Measurements from ENCODE around the gene INHA.
A peak's percentile ranks its signal among the peaks of the same experiment; 100 is the strongest.

Gene INHA

DNA sequence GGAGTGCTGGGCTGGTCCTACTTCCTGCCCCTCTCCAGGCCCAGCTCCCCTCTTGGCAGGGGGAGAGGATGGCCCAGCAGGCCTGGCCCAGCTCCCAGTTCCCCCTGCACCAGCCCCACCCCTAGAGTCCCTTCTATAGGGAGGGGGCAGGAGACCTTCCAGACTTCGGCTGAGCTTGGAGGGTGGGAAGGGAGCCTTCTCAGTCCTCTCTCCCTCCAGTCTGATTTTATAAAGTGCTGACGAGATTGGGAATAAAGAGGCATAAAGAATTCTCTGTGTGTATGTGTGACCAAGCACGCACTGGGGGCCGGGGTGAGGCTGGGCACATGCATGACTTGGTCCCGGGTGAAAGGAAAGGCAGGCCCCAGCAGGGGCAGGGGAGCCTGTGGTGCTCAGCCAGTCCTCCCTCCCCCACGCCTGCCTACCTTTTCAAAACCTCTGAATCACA lies 33.6 kb upstream of the INHA start:
- no CpG with 5 or more reads among the region's 6 CpGs for WGBS, 2 donors (ENCODE audit: extremely low coverage in 2 of 2, insufficient read length in 2 of 2, insufficient replicate concordance in 1 of 2)

DNA sequence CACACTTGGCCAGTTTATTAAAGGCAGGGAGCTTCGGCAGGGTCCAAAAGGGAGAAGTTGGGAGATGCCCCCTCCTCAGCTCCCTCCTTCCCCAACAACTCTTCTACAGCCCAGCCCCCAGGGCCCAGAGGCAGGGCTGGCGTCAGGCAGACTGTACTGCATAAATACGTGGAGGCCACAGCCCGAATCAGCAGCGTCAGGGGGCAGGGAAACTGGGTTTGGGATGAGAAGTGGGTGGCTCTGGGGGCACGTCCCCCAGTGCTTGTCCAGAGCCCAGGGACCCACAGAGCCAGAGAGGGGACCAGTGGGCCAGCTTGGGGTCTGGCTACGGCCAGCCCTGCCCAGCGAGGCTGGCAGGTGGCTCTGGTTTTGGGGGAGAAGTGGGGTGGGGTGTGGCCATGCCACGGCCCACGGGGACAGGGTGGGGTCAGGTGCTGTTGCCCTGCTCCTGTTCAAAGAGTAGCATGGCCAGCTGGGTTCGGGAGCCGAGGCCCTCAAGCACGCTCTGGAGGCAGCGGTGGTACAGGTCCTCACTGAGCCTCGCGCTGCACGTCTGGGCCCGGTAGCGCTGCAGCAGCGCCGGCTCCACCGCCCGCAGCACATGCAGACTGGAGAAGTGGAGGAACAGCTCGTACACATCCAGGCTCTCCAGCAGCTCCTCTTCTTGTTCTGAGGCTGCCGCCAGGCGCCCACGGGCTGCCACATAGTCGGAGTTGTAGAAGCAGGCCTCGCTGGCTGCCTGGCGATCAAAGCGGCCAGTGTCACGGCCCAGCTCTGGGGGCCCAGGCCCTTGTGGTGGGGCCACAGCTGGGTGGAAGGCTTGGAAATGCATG lies 32.9 kb upstream of the INHA start:
- no peak overlapping the region for H4K91ac ChIP-seq (ENCODE audit: low read depth, low read length, poor library complexity)
- H3K23ac ChIP-seq (ENCODE audit: low read depth, low read length, poor library complexity), result peak overlapping the region; percentile 4
- H3K9me3 ChIP-seq (replicated peaks in 1 of 2; ENCODE audit: control insufficient read depth in 2 of 2, insufficient read depth in 1 of 2, low read depth in 1 of 2, low read length in 2 of 2), result no peaks in the 10 kb centered on the region
- H2BK15ac ChIP-seq (ENCODE audit: low read length), result peak overlapping the region; percentile 4
- H3K4ac ChIP-seq (ENCODE audit: low read length), result no peak overlapping the region
- no peak overlapping the region for H2AFZ ChIP-seq (ENCODE audit: low read length)
- H2BK120ac ChIP-seq (ENCODE audit: low read depth, low read length), result peak overlapping the region; percentile 83
- H3K27me3 ChIP-seq (ENCODE audit: control insufficient read depth in 3 of 3, insufficient read depth in 3 of 3, low read depth in 1 of 3, low read length in 3 of 3), result peaks cover 0 to 11% (median 8%) of the 10 kb centered on the region in 3 experiments
- WGBS, 2 donors (ENCODE audit: extremely low coverage in 2 of 2, insufficient read length in 2 of 2, insufficient replicate concordance in 1 of 2), result no CpG with 5 or more reads among the region's 32 CpGs
- peaks cover 13 to 32% of the 10 kb centered on the region in 2 donors for H3K36me3 ChIP-seq (replicated peaks in 1 of 2; ENCODE audit: control insufficient read depth in 2 of 2, insufficient read depth in 2 of 2, low read length in 2 of 2)
- no peak overlapping the region for H3K4me2 ChIP-seq (ENCODE audit: insufficient read depth, low read length, poor library complexity, severe bottlenecking)
- H4K8ac ChIP-seq (ENCODE audit: low read depth, low read length), result no peak overlapping the region
- H3K18ac ChIP-seq (ENCODE audit: low read length), result peak overlapping the region; percentile 41
- H3K14ac ChIP-seq (ENCODE audit: low read length), result peak overlapping the region; percentile 6
- H2AK5ac ChIP-seq (ENCODE audit: low read depth, low read length), result no peak overlapping the region
- peaks cover 19 to 23% of the 10 kb centered on the region in 2 donors for H3K4me1 ChIP-seq (ENCODE audit: control insufficient read depth in 2 of 2, insufficient read depth in 1 of 2, low read depth in 1 of 2, low read length in 2 of 2)
- H3K27ac ChIP-seq (replicated peaks; ENCODE audit: low read length), result no peak overlapping the region
- peaks cover 2% of the 10 kb centered on the region for H3K79me1 ChIP-seq (ENCODE audit: low read depth, low read length)
- peak overlapping the region; percentile 89 for H2BK12ac ChIP-seq (ENCODE audit: low read length)
- DNase-seq (ENCODE audit: low spot score), result no peak
- no peak overlapping the region for H2BK5ac ChIP-seq (ENCODE audit: low read length)
- no peak overlapping the region for H3K9ac ChIP-seq (ENCODE audit: low read depth, low read length, poor library complexity)
- H3K4me3 ChIP-seq (ENCODE audit: low read length in 2 of 2), result no peak overlapping the region

More for the DNA sequence above, 33.6 kb upstream of the INHA start:
- H3K4me1 ChIP-seq (ENCODE audit: control insufficient read depth in 2 of 2, insufficient read depth in 1 of 2, low read depth in 1 of 2, low read length in 2 of 2), result peaks cover 19 to 23% of the 10 kb centered on the region in 2 donors
- no peak overlapping the region for H2AFZ ChIP-seq (ENCODE audit: low read length)
- H3K23ac ChIP-seq (ENCODE audit: low read depth, low read length, poor library complexity), result no peak overlapping the region
- peak overlapping the region; percentile 70 for H3K4ac ChIP-seq (ENCODE audit: low read length)
- H3K18ac ChIP-seq (ENCODE audit: low read length), result peak overlapping the region; percentile 73
- H3K79me1 ChIP-seq (ENCODE audit: low read depth, low read length), result peaks cover 2% of the 10 kb centered on the region
- H3K9me3 ChIP-seq (replicated peaks in 1 of 2; ENCODE audit: control insufficient read depth in 2 of 2, insufficient read depth in 1 of 2, low read depth in 1 of 2, low read length in 2 of 2), result no peaks in the 10 kb centered on the region
- H3K14ac ChIP-seq (ENCODE audit: low read length), result no peak overlapping the region
- peaks cover 0 to 15% (median 11%) of the 10 kb centered on the region in 3 experiments for H3K27me3 ChIP-seq (ENCODE audit: control insufficient read depth in 3 of 3, insufficient read depth in 3 of 3, low read depth in 1 of 3, low read length in 3 of 3)
- no peak overlapping the region for H2BK15ac ChIP-seq (ENCODE audit: low read length)
- no peak overlapping the region for H3K4me2 ChIP-seq (ENCODE audit: insufficient read depth, low read length, poor library complexity, severe bottlenecking)
- H3K9ac ChIP-seq (ENCODE audit: low read depth, low read length, poor library complexity), result peak overlapping the region; percentile 56
- H3K27ac ChIP-seq (replicated peaks; ENCODE audit: low read length), result no peak overlapping the region
- no peak for DNase-seq (ENCODE audit: low spot score)
- peak overlapping the region; percentile 17 for H2BK12ac ChIP-seq (ENCODE audit: low read length)
- H3K4me3 ChIP-seq (ENCODE audit: low read length in 2 of 2), result no peak overlapping the region
- peak overlapping the region; percentile 83 for H2BK120ac ChIP-seq (ENCODE audit: low read depth, low read length)
- no peak overlapping the region for H4K91ac ChIP-seq (ENCODE audit: low read depth, low read length, poor library complexity)
- no peak overlapping the region for H2BK5ac ChIP-seq (ENCODE audit: low read length)
- H2AK5ac ChIP-seq (ENCODE audit: low read depth, low read length), result peak overlapping the region; percentile 96
- peaks cover 13 to 32% of the 10 kb centered on the region in 2 donors for H3K36me3 ChIP-seq (replicated peaks in 1 of 2; ENCODE audit: control insufficient read depth in 2 of 2, insufficient read depth in 2 of 2, low read length in 2 of 2)
- H4K8ac ChIP-seq (ENCODE audit: low read depth, low read length), result peak overlapping the region; percentile 9

- Histone ChIP-seq H3K14ac (ENCODE audit: low read length) (no peak overlapping the region), H4K91ac (ENCODE audit: low read depth, low read length, poor library complexity) (no peak overlapping the region), H3K4me2 (ENCODE audit: insufficient read depth, low read length, poor library complexity, severe bottlenecking) (no peak overlapping the region), H3K27ac (replicated peaks; ENCODE audit: low read length) (no peak overlapping the region), H2BK12ac (ENCODE audit: low read length) (peak overlapping the region; percentile 22), H2AFZ (ENCODE audit: low read length) (no peak overlapping the region), H2AK5ac (ENCODE audit: low read depth, low read length) (peak overlapping the region; percentile 63), H2BK5ac (ENCODE audit: low read length) (peak overlapping the region; percentile 39), H3K4me3 (ENCODE audit: low read length in 2 of 2) (no peak overlapping the region), H2BK120ac (ENCODE audit: low read depth, low read length) (no peak overlapping the region), H3K79me1 (ENCODE audit: low read depth, low read length) (peaks cover 4% of the 10 kb centered on the region), H4K8ac (ENCODE audit: low read depth, low read length) (no peak overlapping the region), H3K23ac (ENCODE audit: low read depth, low read length, poor library complexity) (peak overlapping the region; percentile 12), H2BK15ac (ENCODE audit: low read length) (peak overlapping the region; percentile 26), H3K4me1 (ENCODE audit: control insufficient read depth in 2 of 2, insufficient read depth in 1 of 2, low read depth in 1 of 2, low read length in 2 of 2) (peaks cover 23 to 28% of the 10 kb centered on the region in 2 donors), H3K36me3 (replicated peaks in 1 of 2; ENCODE audit: control insufficient read depth in 2 of 2, insufficient read depth in 2 of 2, low read length in 2 of 2) (peaks cover 13 to 32% of the 10 kb centered on the region in 2 donors), H3K18ac (ENCODE audit: low read length) (no peak overlapping the region), H3K27me3 (ENCODE audit: control insufficient read depth in 3 of 3, insufficient read depth in 3 of 3, low read depth in 1 of 3, low read length in 3 of 3) (peaks cover 0 to 15% (median 2%) of the 10 kb centered on the region in 3 experiments), H3K9me3 (replicated peaks in 1 of 2; ENCODE audit: control insufficient read depth in 2 of 2, insufficient read depth in 1 of 2, low read depth in 1 of 2, low read length in 2 of 2) (no peaks in the 10 kb centered on the region), H3K9ac (ENCODE audit: low read depth, low read length, poor library complexity) (peak overlapping the region; percentile 12), H3K4ac (ENCODE audit: low read length) (no peak overlapping the region)
- WGBS, 2 donors (ENCODE audit: extremely low coverage in 2 of 2, insufficient read length in 2 of 2, insufficient replicate concordance in 1 of 2), result no CpG with 5 or more reads among the region's 46 CpGs
- DNase-seq (ENCODE audit: low spot score), result no peak
Observed at GRCh38 chr2:219539926-219540678, 32.0 kb upstream of the INHA start.
